ENCODE measurements around the gene APCDD1.

Gene APCDD1

DNA sequence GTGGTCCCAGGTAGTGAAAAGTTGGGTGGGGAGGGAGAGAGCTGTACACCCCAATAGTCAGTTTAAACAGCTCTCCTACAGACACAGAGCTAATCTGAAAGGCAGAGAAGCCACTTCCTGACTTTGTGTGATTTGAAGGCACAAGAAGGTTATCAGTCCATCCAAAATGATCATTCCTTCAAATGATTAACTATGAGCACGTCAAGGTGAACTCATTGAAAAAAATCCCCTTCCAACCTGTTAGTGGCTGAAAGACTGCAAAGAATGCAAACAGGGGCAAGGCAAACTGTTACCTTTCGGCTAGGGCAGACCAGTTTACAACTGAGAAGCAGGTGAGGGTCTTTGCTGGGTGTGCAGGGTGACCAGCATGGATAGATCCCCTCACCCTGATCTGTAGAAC is 22.8 kb upstream of the APCDD1 start:
- TF ChIP-seq EZH2 (IDR thresholded peaks at IDR 0.05; ENCODE audit: borderline replicate concordance, low read depth, low read length, severe bottlenecking), result no peak
- no peak for TF ChIP-seq CTCF (IDR thresholded peaks at IDR 0.05; ENCODE audit: borderline replicate concordance, extremely low read depth, low read length, poor library complexity, severe bottlenecking)
- no peak for ATAC-seq (ENCODE audit: insufficient read depth, low read depth)
- H3K4me1 ChIP-seq (ENCODE audit: insufficient read depth, low read length), result no peaks in the 10 kb centered on the region

GRCh38 chr18:10432781-10433180 is 21.7 kb upstream of the APCDD1 start:
- Histone ChIP-seq H3K36me3 (ENCODE audit: insufficient read depth, low read length) (no peaks in the 10 kb centered on the region), H3K27me3 (ENCODE audit: insufficient read depth, low read length, poor library complexity) (no peaks in the 10 kb centered on the region), H3K27ac (ENCODE audit: low read length) (no peak overlapping the region), H3K4me1 (ENCODE audit: insufficient read depth, low read length) (no peaks in the 10 kb centered on the region), H3K9ac (ENCODE audit: low read depth, low read length) (no peak overlapping the region), H2AFZ (ENCODE audit: low read depth, low read length) (no peak overlapping the region), H3K4me3 (ENCODE audit: low read depth in 1 of 2, low read length in 2 of 2) (no peak overlapping the region), H4K20me1 (ENCODE audit: insufficient read depth, low read length) (no peaks in the 10 kb centered on the region), H3K79me2 (ENCODE audit: insufficient read depth, low read length) (no peaks in the 10 kb centered on the region), H3K4me2 (ENCODE audit: insufficient read depth, low read length) (no peak overlapping the region), H3K9me3 (ENCODE audit: insufficient read depth, low read length, severe bottlenecking) (no peaks in the 10 kb centered on the region)
- no peak for ATAC-seq (ENCODE audit: insufficient read depth, low read depth)
- no peak for DNase-seq
- TF ChIP-seq EZH2 (IDR thresholded peaks at IDR 0.05; ENCODE audit: borderline replicate concordance, low read depth, low read length, severe bottlenecking) (no peak), CTCF (IDR thresholded peaks at IDR 0.05; ENCODE audit: borderline replicate concordance, extremely low read depth, low read length, poor library complexity, severe bottlenecking) (no peak)

More for the DNA sequence above, 22.8 kb upstream of the APCDD1 start:
- H3K9me3 ChIP-seq (ENCODE audit: insufficient read depth, low read length, severe bottlenecking), result no peaks in the 10 kb centered on the region
- H3K4me2 ChIP-seq (ENCODE audit: insufficient read depth, low read length), result no peak overlapping the region
- no peak overlapping the region for H3K4me3 ChIP-seq (ENCODE audit: low read depth in 1 of 2, low read length in 2 of 2)
- H3K79me2 ChIP-seq (ENCODE audit: insufficient read depth, low read length), result no peaks in the 10 kb centered on the region
- no peak overlapping the region for H3K27ac ChIP-seq (ENCODE audit: low read length)
- H4K20me1 ChIP-seq (ENCODE audit: insufficient read depth, low read length), result no peaks in the 10 kb centered on the region
- no peak for DNase-seq
- no peaks in the 10 kb centered on the region for H3K36me3 ChIP-seq (ENCODE audit: insufficient read depth, low read length)
- H3K27me3 ChIP-seq (ENCODE audit: insufficient read depth, low read length, poor library complexity), result no peaks in the 10 kb centered on the region
- H3K9ac ChIP-seq (ENCODE audit: low read depth, low read length), result no peak overlapping the region
- H2AFZ ChIP-seq (ENCODE audit: low read depth, low read length), result no peak overlapping the region

DNA sequence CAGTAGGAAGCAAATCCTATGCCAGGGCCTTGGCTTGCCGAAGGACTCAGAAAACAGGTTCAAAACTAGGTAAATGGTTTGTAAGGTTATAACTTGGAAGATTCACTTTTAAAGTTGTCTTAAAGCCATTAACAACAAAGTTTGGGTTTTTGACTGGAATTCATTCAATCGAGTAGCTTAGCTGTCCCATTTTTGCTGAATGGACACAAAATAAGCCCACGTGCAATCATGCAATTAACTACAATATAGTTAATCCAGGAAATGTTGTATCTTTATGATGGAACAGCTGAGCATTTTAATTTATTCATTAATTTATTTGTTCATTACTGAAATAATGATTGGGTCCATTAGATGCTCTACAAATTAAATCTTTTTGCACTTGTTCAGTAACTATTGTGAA is 18.3 kb upstream of the APCDD1 start:
- DNase-seq (no peak), ATAC-seq (ENCODE audit: insufficient read depth, low read depth) (no peak)
- H3K4me1 ChIP-seq (ENCODE audit: insufficient read depth, low read length), result no peaks in the 10 kb centered on the region
- H3K27ac ChIP-seq (ENCODE audit: low read length), result no peak overlapping the region
- H3K27me3 ChIP-seq (ENCODE audit: insufficient read depth, low read length, poor library complexity), result no peaks in the 10 kb centered on the region
- no peak overlapping the region for H3K9ac ChIP-seq (ENCODE audit: low read depth, low read length)
- H3K79me2 ChIP-seq (ENCODE audit: insufficient read depth, low read length), result no peaks in the 10 kb centered on the region
- H3K4me2 ChIP-seq (ENCODE audit: insufficient read depth, low read length), result no peak overlapping the region
- H3K4me3 ChIP-seq (ENCODE audit: low read depth in 1 of 2, low read length in 2 of 2), result no peak overlapping the region
- no peaks in the 10 kb centered on the region for H3K36me3 ChIP-seq (ENCODE audit: insufficient read depth, low read length)
- no peaks in the 10 kb centered on the region for H4K20me1 ChIP-seq (ENCODE audit: insufficient read depth, low read length)
- TF ChIP-seq EZH2 (IDR thresholded peaks at IDR 0.05; ENCODE audit: borderline replicate concordance, low read depth, low read length, severe bottlenecking), result no peak
- TF ChIP-seq CTCF (IDR thresholded peaks at IDR 0.05; ENCODE audit: borderline replicate concordance, extremely low read depth, low read length, poor library complexity, severe bottlenecking), result no peak
- no peak overlapping the region for H2AFZ ChIP-seq (ENCODE audit: low read depth, low read length)
- no peaks in the 10 kb centered on the region for H3K9me3 ChIP-seq (ENCODE audit: insufficient read depth, low read length, severe bottlenecking)

DNA sequence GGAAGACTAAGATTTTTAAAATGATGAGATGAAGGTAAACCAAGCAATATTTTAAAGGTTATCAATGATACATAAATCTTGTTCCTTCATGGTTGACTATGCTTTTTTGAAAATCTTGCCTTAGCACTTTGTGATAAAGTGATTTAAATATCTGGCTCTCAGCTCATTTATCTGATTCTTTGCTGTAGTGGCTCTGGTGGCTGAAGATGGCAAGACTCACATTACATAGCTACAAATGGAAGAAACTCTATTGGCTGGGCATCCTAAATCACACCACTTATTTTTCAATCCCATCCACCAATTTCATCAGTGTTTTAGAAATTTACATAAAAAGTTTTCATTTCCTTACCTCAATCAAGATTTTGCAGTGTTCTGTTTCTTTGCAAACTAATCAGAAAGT is 16.6 kb upstream of the APCDD1 start:
- H3K9me3 ChIP-seq (ENCODE audit: insufficient read depth, low read length, severe bottlenecking), result no peaks in the 10 kb centered on the region

More for the DNA sequence above, 16.6 kb upstream of the APCDD1 start:
- Histone ChIP-seq H4K20me1 (ENCODE audit: insufficient read depth, low read length) (no peaks in the 10 kb centered on the region), H3K27me3 (ENCODE audit: insufficient read depth, low read length, poor library complexity) (no peaks in the 10 kb centered on the region), H3K4me1 (ENCODE audit: insufficient read depth, low read length) (no peaks in the 10 kb centered on the region), H3K9ac (ENCODE audit: low read depth, low read length) (no peak overlapping the region), H3K4me3 (ENCODE audit: low read depth in 1 of 2, low read length in 2 of 2) (no peak overlapping the region), H3K4me2 (ENCODE audit: insufficient read depth, low read length) (no peak overlapping the region), H2AFZ (ENCODE audit: low read depth, low read length) (no peak overlapping the region), H3K79me2 (ENCODE audit: insufficient read depth, low read length) (no peaks in the 10 kb centered on the region), H3K36me3 (ENCODE audit: insufficient read depth, low read length) (no peaks in the 10 kb centered on the region), H3K27ac (ENCODE audit: low read length) (no peak overlapping the region)
- DNase-seq, result peak; percentile 12
- TF ChIP-seq CTCF (IDR thresholded peaks at IDR 0.05; ENCODE audit: borderline replicate concordance, extremely low read depth, low read length, poor library complexity, severe bottlenecking), result peak; percentile 63
- no peak for TF ChIP-seq EZH2 (IDR thresholded peaks at IDR 0.05; ENCODE audit: borderline replicate concordance, low read depth, low read length, severe bottlenecking)
- ATAC-seq (ENCODE audit: insufficient read depth, low read depth), result no peak
